HCT116 (cell line): Measurements from ENCODE around the gene BAHD1. TPM values are rescaled to one million over a fixed set of nuclear protein-coding genes. Genes with fewer than 3 reads are reported as not detected.

Experiments used
- ATAC-seq: fragments of 200-7000 bp; cut with Tn5 transposase; 2 replicates; pipeline ENCODE4 v1.9.1; 2020; ENCODE audit warnings: mild to moderate bottlenecking, moderate library complexity
- BruUV-seq: library from RNA; stranded (reverse); fragments of 400-500 nt; replicated peaks from 2 replicates; lab custom pipeline; 2021; lab: Mats Ljungman, UMichigan
- CTCF ChIA-PET: fragments of 300-600 bp; sonication (Branson Sonifier 250); formaldehyde crosslinking; loops from one replicate; lab custom pipeline; 2021; ENCODE audit warnings: antibody characterized with exemption; lab: Charles Lee
- POLR2A ChIA-PET: fragments of 300-600, 350-600 bp; sonication (Branson Sonifier 250); formaldehyde crosslinking; loops from one replicate; lab custom pipeline; 2021; ENCODE audit warnings: antibody characterized with exemption; lab: Charles Lee
- RAD21 ChIA-PET, 2 experiments: fragments of 300-600 bp; sonication (Branson Sonifier 250); formaldehyde crosslinking; loops; one replicate each; lab custom pipeline; 2023; ENCODE audit warnings: low total read pairs in 2 of 2; ENCODE audit not compliant: uncharacterized antibody in 2 of 2, unreplicated experiment in 2 of 2, low non-redundant PET in 1 of 2; lab: Charles Lee
- DNase-seq: peaks from one replicate; pipeline ENCODE4 v3.0.0-alpha.2; 2010; ENCODE audit warnings: low read depth, low spot score
- H2AFZ ChIP-seq: fragments of 200-600 bp; shearing (Covaris generic), sonication (generic); 2 replicates; pipeline ENCODE4 v1.6.1; 2017; ENCODE audit warnings: low read depth, mixed run types, mixed read lengths, antibody characterized with exemption, low read length; ENCODE audit not compliant: poor library complexity, severe bottlenecking
- H3K27ac ChIP-seq: 2 replicates; pipeline ENCODE4 v1.5.1; 2012; ENCODE audit warnings: low read depth, low read length
- H3K27me3 ChIP-seq: fragments of 200-600 bp; sonication (generic); 2 replicates; pipeline ENCODE4 v1.6.1; 2016; ENCODE audit warnings: mixed run types, low read length, mixed read lengths; ENCODE audit not compliant: insufficient read depth
- H3K36me3 ChIP-seq, 2 experiments: fragments of 200-500 bp in 1 of 2; fragments of 200-600 bp in 1 of 2; sonication (Bioruptor generic) in 1 of 2; sonication (generic) in 1 of 2; 2 replicates each; pipeline versions ENCODE4 v1.5.1 to v1.6.1; 2014 to 2016; ENCODE audit warnings: low read length in 2 of 2, inconsistent platforms in 1 of 2, mixed read lengths in 1 of 2, mixed run types in 1 of 2; ENCODE audit not compliant: insufficient read depth in 2 of 2, control insufficient read depth in 1 of 2
- H3K4me1 ChIP-seq, 2 experiments: fragments of 200-600 bp in 1 of 2; sonication (generic) in 1 of 2; 2 replicates each; pipeline versions ENCODE4 v1.5.1 to v1.6.1; 2012 to 2017; ENCODE audit warnings: low read length in 2 of 2, inconsistent platforms in 1 of 2, mild to moderate bottlenecking in 1 of 2, mixed read lengths in 1 of 2, mixed run types in 1 of 2, moderate library complexity in 1 of 2; ENCODE audit not compliant: insufficient read depth in 2 of 2, control insufficient read depth in 1 of 2
- H3K4me2 ChIP-seq: fragments of 200-600 bp; sonication (generic); 2 replicates; pipeline ENCODE4 v1.6.1; 2017; ENCODE audit warnings: mixed run types, low read length, mixed read lengths
- H3K4me3 ChIP-seq, 2 experiments: fragments of 200-600 bp in 1 of 2; sonication (generic) in 1 of 2; replicated peaks in 1 of 2; 2 replicates each; pipeline ENCODE4 v1.5.1; 2011 to 2016; ENCODE audit warnings: low read length in 2 of 2, control low read depth in 1 of 2, low read depth in 1 of 2, mild to moderate bottlenecking in 1 of 2, mixed read lengths in 1 of 2, mixed run types in 1 of 2
- H3K79me2 ChIP-seq: fragments of 200-600 bp; sonication (generic); 2 replicates; pipeline ENCODE4 v1.6.1; 2017; ENCODE audit warnings: mild to moderate bottlenecking, mixed run types, low read length, moderate library complexity, mixed read lengths; ENCODE audit not compliant: insufficient read depth
- H3K9ac ChIP-seq: fragments of 200-600 bp; sonication (generic); 2 replicates; pipeline ENCODE4 v1.6.1; 2016; ENCODE audit warnings: low read length, mixed read lengths
- H3K9me2 ChIP-seq: fragments of 200-600 bp; sonication (generic), shearing (Covaris generic); 2 replicates; pipeline ENCODE4 v1.6.1; 2017; ENCODE audit warnings: mixed run types, mild to moderate bottlenecking, moderate library complexity; ENCODE audit not compliant: insufficient read depth
- H3K9me3 ChIP-seq, 2 experiments: fragments of 200-500 bp in 1 of 2; fragments of 200-600 bp in 1 of 2; sonication (Bioruptor generic) in 1 of 2; sonication (generic) in 1 of 2; 2 replicates each; pipeline ENCODE4 v1.6.1; 2014 to 2017; ENCODE audit warnings: low read length in 2 of 2, mixed read lengths in 2 of 2, inconsistent platforms in 1 of 2, low read depth in 1 of 2, mild to moderate bottlenecking in 1 of 2, mixed run types in 1 of 2, moderate library complexity in 1 of 2; ENCODE audit not compliant: control insufficient read depth in 1 of 2, insufficient read depth in 1 of 2
- H4K20me1 ChIP-seq: fragments of 200-600 bp; sonication (generic), shearing (Covaris generic); 2 replicates; pipeline ENCODE4 v1.6.1; 2017; ENCODE audit warnings: mixed run types, mild to moderate bottlenecking, moderate library complexity; ENCODE audit not compliant: insufficient read depth
- CBX3 ChIP-seq: IDR thresholded peaks from 2 replicates; pipeline ENCODE4 v1.6.1; 2012; ENCODE audit warnings: low read depth
- EGR1 ChIP-seq: IDR thresholded peaks from 2 replicates; pipeline ENCODE4 v1.6.1; 2012; ENCODE audit warnings: low read depth
- ELF1 ChIP-seq: IDR thresholded peaks from 2 replicates; pipeline ENCODE4 v1.6.1; 2012; ENCODE audit warnings: low read depth, borderline replicate concordance
- EZH2 ChIP-seq: fragments of 200-600 bp; sonication (generic); IDR thresholded peaks from 2 replicates; pipeline ENCODE4 v1.6.1; 2017; ENCODE audit warnings: antibody characterized with exemption, mixed run types
- FOSL1 ChIP-seq: IDR thresholded peaks from 2 replicates; pipeline ENCODE4 v1.6.1; 2012; ENCODE audit warnings: low read depth
- POLR2A ChIP-seq: IDR thresholded peaks from 2 replicates; pipeline ENCODE4 v1.7.0; 2011; ENCODE audit warnings: borderline replicate concordance; ENCODE audit not compliant: insufficient read depth, insufficient read length; ENCODE audit errors: extremely low read depth
- POLR2AphosphoS5 ChIP-seq: IDR thresholded peaks from 2 replicates; pipeline ENCODE4 v1.6.1; 2011; ENCODE audit warnings: mild to moderate bottlenecking, low read depth, low read length, moderate library complexity
- SP1 ChIP-seq: IDR thresholded peaks from 2 replicates; pipeline ENCODE4 v1.6.1; 2012; ENCODE audit warnings: low read depth
- SRF ChIP-seq: IDR thresholded peaks from 2 replicates; pipeline ENCODE4 v1.6.1; 2012; ENCODE audit warnings: low read depth
- YY1 ChIP-seq: IDR thresholded peaks from 2 replicates; pipeline ENCODE4 v1.6.1; 2011; ENCODE audit warnings: low read length, low read depth, moderate library complexity, mild to moderate bottlenecking; ENCODE audit not compliant: insufficient replicate concordance; ENCODE audit errors: extremely low read depth
- ZBTB33 ChIP-seq: IDR thresholded peaks from 2 replicates; pipeline ENCODE4 v1.6.1; 2011; ENCODE audit warnings: mild to moderate bottlenecking, low read length, moderate library complexity; ENCODE audit not compliant: insufficient replicate concordance; ENCODE audit errors: extremely low read depth
- ZFX ChIP-seq: fragments of 450-650 bp; IDR thresholded peaks from 2 replicates; pipeline ENCODE4 v1.6.1; 2017
- ZNF274 ChIP-seq: fragments of 200-500 bp; sonication (Bioruptor generic); IDR thresholded peaks from 2 replicates; pipeline ENCODE4 v1.6.1; 2014; ENCODE audit warnings: mild to moderate bottlenecking, low read depth, low read length, inconsistent platforms
- intact Hi-C: fragments of 100-400 bp; cut with micrococcal nuclease; formaldehyde crosslinking; loops from 2 replicates; pipeline ENCODE4 v1.10.0; 2022
- total RNA-seq: library from RNA; stranded (reverse); gene quantifications from one replicate; pipeline ENCODE4 v1.2.1, GENCODE V29; 2021; ENCODE audit not compliant: unreplicated experiment
- TF ChIP-seq, protein P1 (sequence below): IDR thresholded peaks from 2 replicates; pipeline ENCODE4 v1.6.1; 2012; ENCODE audit warnings: low read depth

The BAHD1 gene
- total RNA-seq, 1 experiment from 2014 or later: 25.0 TPM

DNA sequence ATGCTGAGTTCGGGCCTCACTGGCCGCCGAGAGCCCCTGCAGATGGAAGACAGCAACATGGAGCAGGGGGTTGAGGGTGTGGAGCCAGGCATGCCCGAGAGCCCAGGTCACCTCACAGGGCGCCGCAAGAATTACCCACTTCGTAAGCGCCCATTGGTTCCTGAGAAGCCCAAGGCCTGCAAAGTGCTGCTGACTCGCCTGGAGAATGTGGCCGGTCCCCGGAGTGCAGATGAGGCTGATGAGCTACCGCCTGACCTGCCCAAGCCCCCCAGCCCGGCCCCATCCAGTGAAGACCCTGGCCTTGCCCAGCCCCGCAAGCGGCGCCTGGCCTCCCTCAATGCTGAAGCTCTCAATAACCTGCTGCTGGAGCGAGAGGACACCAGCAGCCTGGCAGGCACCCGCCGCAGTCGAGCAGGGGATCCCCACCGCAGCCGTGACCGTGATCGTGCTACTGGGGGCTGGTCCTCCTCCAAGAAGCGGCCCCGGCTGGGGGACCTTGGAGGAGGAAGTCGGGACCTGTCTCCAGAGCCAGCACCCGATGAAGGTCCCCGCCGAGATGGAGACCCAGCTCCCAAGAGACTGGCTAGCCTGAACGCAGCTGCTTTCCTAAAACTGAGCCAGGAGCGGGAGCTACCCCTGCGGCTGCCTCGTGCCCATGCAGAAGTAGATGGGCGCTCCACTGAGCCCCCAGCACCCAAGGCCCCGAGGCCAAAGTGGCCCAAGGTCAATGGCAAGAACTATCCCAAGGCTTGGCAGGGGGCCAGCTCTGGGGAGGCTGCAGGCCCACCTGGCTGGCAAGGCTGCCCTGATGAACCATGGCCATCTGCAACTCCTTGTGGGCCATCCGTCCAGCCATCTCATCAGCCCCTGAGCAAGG, 18.0 kb downstream of the BAHD1 start:
- no peak for DNase-seq
- POLR2A ChIA-PET: no interaction called here
- Histone ChIP-seq H3K79me2 (peaks cover 51% of the 10 kb centered on the region), H3K4me1 (peaks cover 28 to 33% of the 10 kb centered on the region in 2 experiments), H4K20me1 (peaks cover 2% of the 10 kb centered on the region; the same call in 1 of the 2 replicates)
- TF ChIP-seq YY1 (no peak), CBX3 (no peak), POLR2A (no peak), EGR1 (no peak), ZBTB33 (no peak), ZNF274 (no peak), EZH2 (no peak), SRF (no peak), FOSL1 (no peak), POLR2AphosphoS5 (no peak), SP1 (no peak), ELF1 (no peak), ZFX (no peak)
- TF ChIP-seq, protein P1, sequence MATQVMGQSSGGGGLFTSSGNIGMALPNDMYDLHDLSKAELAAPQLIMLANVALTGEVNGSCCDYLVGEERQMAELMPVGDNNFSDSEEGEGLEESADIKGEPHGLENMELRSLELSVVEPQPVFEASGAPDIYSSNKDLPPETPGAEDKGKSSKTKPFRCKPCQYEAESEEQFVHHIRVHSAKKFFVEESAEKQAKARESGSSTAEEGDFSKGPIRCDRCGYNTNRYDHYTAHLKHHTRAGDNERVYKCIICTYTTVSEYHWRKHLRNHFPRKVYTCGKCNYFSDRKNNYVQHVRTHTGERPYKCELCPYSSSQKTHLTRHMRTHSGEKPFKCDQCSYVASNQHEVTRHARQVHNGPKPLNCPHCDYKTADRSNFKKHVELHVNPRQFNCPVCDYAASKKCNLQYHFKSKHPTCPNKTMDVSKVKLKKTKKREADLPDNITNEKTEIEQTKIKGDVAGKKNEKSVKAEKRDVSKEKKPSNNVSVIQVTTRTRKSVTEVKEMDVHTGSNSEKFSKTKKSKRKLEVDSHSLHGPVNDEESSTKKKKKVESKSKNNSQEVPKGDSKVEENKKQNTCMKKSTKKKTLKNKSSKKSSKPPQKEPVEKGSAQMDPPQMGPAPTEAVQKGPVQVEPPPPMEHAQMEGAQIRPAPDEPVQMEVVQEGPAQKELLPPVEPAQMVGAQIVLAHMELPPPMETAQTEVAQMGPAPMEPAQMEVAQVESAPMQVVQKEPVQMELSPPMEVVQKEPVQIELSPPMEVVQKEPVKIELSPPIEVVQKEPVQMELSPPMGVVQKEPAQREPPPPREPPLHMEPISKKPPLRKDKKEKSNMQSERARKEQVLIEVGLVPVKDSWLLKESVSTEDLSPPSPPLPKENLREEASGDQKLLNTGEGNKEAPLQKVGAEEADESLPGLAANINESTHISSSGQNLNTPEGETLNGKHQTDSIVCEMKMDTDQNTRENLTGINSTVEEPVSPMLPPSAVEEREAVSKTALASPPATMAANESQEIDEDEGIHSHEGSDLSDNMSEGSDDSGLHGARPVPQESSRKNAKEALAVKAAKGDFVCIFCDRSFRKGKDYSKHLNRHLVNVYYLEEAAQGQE: no peak
- TF ChIP-seq, all 23 proteins: peak for 0
- intact Hi-C loops: no loop called here
- TSS peak; percentile 23 for BruUV-seq
- CTCF ChIA-PET: no interaction called here
- RAD21 ChIA-PET: no interaction called here
- H3K4me2 ChIP-seq: no peak overlapping the region
- peaks cover 2 to 5% of the 10 kb centered on the region in 2 experiments; a peak in 3 of 4 replicates for H3K36me3 ChIP-seq
- H3K27ac ChIP-seq: no peak overlapping the region
- no peaks in the 10 kb centered on the region for H3K9me2 ChIP-seq
- no peak overlapping the region for H2AFZ ChIP-seq
- no peak for ATAC-seq
- no peak overlapping the region for H3K4me3 ChIP-seq
- H3K9ac ChIP-seq: no peak overlapping the region
- no peaks in the 10 kb centered on the region for H3K9me3 ChIP-seq
- no peaks in the 10 kb centered on the region for H3K27me3 ChIP-seq
